GM18907 (cell line): ENCODE data around the gene RBM20.

Experiments
- ATAC-seq: cut with Tn5 transposase; IDR thresholded peaks from one replicate; pipeline ENCODE4 v1.9.1; 2021; ENCODE audit warnings: mild to moderate bottlenecking, moderate library complexity; ENCODE audit not compliant: unreplicated experiment

Gene RBM20

GRCh38 chr10:110887560-110887959 is 243.4 kb downstream of the RBM20 start:
- ATAC-seq, result no peak
